ENCODE results near the gene PID1. TPM values are rescaled to one million over a fixed set of nuclear protein-coding genes. Genes with fewer than 3 reads are reported as not detected.

Gene PID1
- total RNA-seq, 1 experiment from 2014 or later, result 35.6 TPM

DNA sequence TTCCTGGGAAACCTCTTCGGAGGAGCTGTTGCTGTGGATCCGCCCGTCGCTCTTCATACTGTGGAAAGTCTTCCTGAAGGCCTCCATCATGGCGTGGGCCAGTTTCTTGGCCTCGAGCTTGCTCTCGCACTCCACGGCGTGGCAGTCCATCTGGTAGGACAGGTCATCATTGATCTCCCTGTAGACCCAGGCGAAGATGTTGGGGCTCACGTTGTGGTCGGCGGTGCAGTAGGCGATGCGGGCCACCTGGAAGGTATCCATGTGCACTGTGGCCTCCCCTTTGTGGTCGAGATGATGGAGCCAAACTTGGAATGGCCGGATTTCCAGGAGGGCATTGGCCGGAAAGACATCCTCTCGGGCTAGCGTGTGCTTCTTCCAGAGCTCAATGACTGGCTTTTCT lies 245.4 kb downstream of the PID1 start:
- no peak for DNase-seq (ENCODE audit: low read depth)

GRCh38 chr2:229022652-229023051 lies 248.4 kb downstream of the PID1 start:
- no peak for DNase-seq (ENCODE audit: low read depth)

- no peak for DNase-seq (ENCODE audit: low read depth)
Measured at GRCh38 chr2:229022071-229022470, 249.0 kb downstream of the PID1 start.

- DNase-seq (ENCODE audit: low read depth), result no peak
Measured at GRCh38 chr2:229009816-229010215, 261.3 kb downstream of the PID1 start.

GRCh38 chr2:229003256-229003655 lies 267.8 kb downstream of the PID1 start:
- DNase-seq (ENCODE audit: low read depth), result no peak

DNA sequence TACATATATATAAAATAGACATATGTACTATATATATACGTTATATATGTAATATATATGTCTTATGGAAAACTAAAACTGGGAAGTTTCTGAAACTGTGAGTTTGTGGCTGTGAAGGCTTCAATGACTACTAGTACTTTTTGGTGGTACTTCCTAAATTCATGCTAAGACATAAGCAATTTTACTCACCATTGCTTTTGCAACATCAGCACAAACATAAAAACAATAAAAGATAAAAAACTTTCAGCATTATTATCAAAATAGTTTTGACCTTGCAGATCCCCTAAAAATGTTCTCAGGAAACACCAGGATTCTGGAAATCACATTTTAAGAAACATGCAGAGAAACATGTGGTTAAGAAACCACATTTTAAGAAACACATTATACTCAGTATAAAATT lies 269.9 kb downstream of the PID1 start:
- no peak for DNase-seq (ENCODE audit: low read depth)

- DNase-seq (ENCODE audit: low read depth), result no peak
Measured at GRCh38 chr2:228999326-228999725, 271.8 kb downstream of the PID1 start.

DNA sequence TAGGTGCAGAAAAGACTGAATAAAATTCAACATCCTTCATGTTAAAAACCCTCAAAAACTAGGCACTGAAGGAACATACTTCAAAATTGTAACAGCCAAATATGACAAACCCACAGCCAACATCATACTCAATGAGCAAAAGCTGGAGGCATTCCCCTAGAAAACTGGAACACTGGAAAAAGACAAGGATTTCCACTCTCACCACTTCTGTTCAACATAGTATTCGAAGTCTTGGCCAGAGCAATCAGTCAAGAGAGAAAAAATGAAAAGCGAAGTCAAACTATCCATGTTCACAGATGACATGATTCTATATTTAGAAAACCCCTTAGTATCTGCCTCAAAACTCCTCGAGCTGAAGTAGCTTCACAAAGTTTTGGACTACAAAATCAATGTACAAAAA lies 282.3 kb downstream of the PID1 start:
- no peak for DNase-seq (ENCODE audit: low read depth)

DNA sequence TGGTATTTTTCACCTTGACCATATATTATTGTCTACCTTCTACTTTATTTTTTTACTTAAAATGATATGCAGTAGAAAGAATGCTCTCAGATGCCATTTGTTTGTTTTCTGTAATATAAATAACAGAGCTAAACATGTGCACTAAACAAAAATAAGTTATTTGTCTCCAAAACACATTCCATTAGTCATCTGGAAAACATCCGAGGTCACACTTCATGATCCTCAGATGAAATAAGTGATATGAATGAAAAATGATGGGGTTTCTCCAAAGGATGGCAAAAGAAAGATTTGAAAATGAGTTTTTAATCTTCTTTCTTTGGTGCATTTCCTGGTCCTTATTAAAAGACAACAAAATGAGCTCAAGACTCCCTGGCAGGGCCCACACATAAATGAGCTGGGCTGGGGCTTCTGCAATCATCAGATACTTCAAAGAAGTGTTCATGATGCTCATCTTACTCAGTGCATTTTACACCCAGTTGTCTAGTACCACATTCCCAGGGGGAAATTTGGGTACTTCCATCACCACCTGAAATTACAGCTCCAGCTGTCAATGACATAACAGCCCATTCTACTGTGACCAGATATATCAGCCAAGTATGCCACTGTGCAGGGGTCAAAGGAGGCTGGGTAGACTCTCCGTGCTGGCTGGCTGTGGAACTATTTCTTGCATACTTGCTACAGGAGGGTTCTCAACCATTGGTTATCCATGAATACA lies 283.5 kb downstream of the PID1 start:
- DNase-seq (ENCODE audit: low read depth), result peak; percentile 70

GRCh38 chr2:228986961-228987360 lies 284.1 kb downstream of the PID1 start:
- peak; percentile 16 for DNase-seq (ENCODE audit: low read depth)

DNA sequence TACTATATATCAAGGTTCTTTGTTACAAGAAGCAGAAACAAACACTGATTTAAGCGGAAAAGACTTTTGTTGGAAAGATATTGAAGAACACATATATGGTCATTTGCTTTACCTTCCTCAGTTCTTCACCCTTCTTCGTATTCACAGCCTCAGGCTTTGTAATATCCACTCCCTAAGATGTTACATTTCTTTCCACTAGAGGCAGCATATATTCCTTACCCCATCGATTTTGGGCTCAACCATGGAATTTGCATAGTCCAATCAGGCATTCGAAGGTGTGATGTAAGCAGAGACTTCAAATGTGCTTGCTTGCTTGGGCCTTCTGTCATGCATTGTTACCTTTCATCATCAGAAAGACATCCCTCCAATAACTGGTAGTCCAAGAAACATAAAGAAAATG lies 287.4 kb downstream of the PID1 start:
- DNase-seq (ENCODE audit: low read depth), result no peak

DNA sequence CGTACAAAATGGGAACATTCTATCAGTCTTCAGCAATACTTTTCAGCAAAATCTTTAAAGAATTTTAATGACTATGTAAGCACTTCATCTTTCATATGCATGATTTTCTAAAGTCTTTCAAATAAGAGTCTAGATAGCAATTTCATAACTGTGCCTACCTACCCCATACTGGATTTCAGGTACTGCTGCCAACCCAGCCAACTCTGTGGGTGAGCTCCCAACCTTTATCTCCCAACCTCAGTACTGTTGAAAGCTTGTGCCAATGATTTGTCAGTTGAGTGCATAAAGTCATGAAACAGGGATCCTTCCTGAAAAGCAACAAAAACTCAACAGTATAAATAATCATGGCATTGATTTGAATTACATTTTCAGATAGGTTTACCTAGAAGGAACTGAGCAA lies 296.9 kb downstream of the PID1 start:
- no peak for DNase-seq (ENCODE audit: low read depth)
